HG03354 (cell line): Measurements from ENCODE around the gene COPS2.
"Not testable (repeated sequence)": the region's sequence is repeated elsewhere in the genome, so short reads cannot be mapped to it uniquely, and the experiment has no call there.

Experiments used
- ATAC-seq: cut with Tn5 transposase; IDR thresholded peaks from one replicate; pipeline ENCODE4 v1.9.1; 2021; ENCODE audit warnings: mild to moderate bottlenecking; ENCODE audit not compliant: unreplicated experiment, poor library complexity, severe bottlenecking

The COPS2 gene

GRCh38 chr15:49155110-49155833, at the start of gene COPS2:
TSS of gene COPS2 (minus strand) at chr15:49155599. CDS start at chr15:49155578, 21 bp downstream.
- peak; percentile 93 for ATAC-seq

DNA sequence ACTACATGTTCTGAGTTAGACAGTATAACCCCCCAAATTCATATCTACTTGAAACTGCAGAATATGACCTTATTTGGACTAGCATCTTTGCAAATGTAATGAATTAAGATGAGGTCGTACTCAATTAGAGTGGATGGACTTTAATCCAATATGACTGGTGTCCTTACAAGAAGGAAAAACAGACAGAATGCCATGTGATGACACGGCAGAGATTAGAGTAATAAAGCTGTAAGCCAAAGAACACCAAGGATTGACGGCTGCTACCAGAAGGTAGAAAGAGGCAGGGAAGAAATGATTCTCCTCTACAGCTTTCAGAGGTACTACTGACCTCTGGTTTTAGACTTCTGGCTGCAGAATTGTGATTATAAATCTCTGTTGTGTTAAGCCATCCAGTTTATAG, 44.9 kb upstream of the COPS2 start:
- ATAC-seq = no peak

DNA sequence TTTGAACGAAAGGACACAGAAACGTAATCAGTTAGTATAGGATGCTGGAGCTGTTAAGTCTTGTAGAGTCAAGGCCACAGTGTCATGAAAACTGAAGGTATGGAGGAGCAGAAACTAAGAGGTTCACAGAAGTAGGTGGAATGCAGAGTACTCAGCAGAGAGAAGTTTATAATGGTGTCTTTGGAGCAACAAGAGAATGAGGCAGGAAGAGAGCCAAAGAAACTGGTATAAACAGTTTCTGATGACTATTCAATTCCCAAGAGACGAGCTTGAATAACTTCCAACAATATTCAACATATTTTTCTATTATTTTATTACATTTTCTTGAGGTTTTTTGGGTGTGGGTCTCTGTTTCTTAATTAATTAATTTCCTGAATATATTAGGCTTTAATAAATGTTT, 44.3 kb upstream of the COPS2 start:
- ATAC-seq = no peak

- ATAC-seq = no peak
These were observed 41.5 kb upstream of the COPS2 start for GRCh38 chr15:49196856-49197255.

DNA sequence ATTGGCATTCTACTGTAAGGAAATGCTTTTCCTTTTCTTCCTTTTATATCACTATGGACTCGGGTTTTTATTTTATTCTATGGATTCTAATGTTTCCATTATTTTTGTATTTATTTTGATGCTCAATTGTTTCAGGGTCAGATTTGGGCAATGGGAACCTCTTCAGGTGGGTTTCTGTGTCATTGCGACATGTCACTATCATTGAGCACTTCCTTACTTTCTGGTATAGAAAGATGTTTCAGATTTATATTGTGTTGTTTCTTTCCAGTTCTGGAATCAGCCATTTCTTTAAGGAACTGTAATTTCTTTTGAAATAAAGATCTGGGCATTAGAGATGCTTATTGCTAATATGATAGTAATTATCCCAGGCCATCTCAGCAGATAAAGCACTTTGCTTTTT, 36.5 kb upstream of the COPS2 start:
- no peak for ATAC-seq

DNA sequence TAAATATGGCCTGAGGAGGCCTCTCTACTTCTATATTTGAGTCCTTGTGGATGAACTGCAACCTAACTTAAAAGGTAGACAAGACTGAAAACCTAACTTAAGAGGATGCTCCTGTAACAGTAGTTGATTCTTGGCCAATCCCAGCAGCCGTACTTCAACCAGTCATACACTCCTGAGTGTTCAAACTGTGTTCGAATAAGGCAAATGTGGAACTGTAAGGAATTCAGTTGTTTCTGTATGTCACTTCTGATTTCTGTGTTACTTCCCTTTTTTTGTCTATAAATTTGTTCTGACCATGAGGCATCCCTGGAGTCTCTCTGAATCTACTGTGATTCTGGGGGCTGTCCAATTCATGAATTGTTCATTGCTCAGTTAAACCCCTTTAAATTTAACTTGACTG, 35.2 kb upstream of the COPS2 start:
- ATAC-seq = no peak

DNA sequence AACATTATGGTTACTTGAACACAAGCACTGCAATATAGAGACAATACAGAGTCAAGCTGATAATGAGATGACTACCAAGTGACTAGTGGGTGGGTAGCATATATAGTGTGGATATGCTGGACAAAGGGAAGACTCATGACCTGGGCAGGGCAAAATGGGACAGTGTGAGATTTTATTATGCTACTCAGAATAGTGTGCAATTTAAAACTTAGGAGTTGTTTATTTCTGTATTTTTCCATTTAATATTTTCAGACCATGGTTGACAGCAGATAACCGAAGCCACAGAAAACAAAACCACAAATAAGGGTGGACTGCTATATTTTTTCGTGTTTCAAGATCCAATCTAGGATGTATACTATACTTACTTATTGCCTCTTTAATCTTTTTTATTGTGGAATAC, 34.2 kb upstream of the COPS2 start:
- no peak for ATAC-seq

GRCh38 chr15:49188933-49189332, 33.5 kb upstream of the COPS2 start:
- no peak for ATAC-seq

GRCh38 chr15:49187549-49188245, 32.3 kb upstream of the COPS2 start:
- no peak for ATAC-seq

GRCh38 chr15:49185473-49185872, 30.1 kb upstream of the COPS2 start:
- peak; percentile 93 for ATAC-seq

- ATAC-seq = not testable (repeated sequence)
These were observed 28.3 kb upstream of the COPS2 start for GRCh38 chr15:49183741-49184140.

DNA sequence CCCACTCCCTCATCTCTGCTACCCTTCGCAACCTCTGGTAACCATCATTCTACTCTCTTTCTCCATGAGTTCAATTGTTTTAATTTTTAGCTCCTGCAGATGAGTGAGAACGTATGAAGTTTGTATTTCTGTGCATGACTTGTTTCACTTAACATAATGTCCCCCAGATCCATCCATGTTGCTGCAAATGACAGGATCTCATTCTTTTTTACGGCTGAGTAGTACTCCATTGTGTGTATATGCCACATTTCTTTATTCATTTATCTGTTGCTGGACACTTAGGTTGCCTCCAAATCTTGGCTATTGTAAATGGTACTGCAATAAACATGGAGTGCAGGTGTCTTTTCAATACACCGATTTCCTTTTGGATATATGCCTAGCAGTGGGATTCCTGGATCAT, 26.7 kb upstream of the COPS2 start:
- ATAC-seq = no peak

- no peak for ATAC-seq
These were observed 24.2 kb upstream of the COPS2 start for GRCh38 chr15:49179433-49180190.

GRCh38 chr15:49178497-49178896, 23.1 kb upstream of the COPS2 start:
- no peak for ATAC-seq

DNA sequence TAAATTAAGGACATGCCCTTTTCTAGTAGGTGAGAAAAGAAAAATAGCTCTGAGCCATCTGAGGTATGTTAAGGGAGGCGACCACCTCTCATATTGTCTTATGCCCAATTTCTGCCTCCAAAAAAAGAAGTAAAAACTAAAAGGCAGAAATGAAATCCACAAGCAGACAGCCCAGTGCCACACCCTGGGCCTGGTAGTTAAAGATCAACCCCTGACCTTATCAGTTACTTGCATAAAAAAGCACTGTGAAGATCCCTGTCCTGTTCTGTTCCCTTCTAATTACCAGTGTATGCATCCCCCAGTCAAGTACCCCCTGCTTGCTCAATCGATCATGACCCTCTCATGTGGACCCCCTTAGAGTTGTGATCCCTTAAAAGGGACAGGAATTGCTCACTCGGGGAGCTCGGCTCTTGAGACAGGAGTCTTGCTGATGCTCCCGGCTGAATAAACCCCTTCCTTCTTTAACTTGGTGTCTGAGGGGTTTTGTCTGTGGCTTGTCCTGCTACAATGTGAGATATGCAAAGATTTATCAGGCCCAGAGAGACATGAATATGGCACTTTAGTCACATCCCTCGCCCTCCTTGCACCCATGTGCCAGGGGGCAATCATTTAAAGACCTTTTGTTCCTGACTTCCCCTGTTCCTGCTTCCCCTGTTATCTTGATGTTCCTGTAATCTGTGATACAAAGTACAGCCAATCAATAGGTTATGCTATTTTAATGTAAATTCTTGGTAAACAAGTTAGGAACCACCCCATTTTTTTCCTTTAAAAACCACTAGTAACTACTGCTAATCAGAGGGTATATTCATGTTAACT, 20.4 kb upstream of the COPS2 start:
- ATAC-seq = not testable (repeated sequence)

DNA sequence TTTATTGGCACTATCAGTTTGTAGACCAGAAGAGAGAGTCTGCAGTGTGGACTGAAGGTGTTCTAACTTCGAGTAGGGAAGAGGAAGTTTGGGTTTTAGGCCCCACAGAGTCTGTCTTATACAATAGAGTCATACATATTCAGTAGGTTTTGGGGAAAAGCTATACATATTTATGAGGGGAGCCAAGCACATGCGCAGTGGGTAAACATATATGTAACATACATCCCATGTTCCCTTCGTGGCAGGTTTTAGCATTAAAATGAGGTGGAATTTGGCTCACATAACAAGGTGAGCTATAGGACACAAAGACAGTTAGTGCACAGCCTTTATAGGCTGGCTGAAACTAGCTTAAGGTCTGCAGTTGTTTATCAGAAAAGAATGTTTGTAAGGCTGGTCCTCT, 19.5 kb upstream of the COPS2 start:
- ATAC-seq = no peak

GRCh38 chr15:49171790-49172189, 16.4 kb upstream of the COPS2 start:
- ATAC-seq = no peak

DNA sequence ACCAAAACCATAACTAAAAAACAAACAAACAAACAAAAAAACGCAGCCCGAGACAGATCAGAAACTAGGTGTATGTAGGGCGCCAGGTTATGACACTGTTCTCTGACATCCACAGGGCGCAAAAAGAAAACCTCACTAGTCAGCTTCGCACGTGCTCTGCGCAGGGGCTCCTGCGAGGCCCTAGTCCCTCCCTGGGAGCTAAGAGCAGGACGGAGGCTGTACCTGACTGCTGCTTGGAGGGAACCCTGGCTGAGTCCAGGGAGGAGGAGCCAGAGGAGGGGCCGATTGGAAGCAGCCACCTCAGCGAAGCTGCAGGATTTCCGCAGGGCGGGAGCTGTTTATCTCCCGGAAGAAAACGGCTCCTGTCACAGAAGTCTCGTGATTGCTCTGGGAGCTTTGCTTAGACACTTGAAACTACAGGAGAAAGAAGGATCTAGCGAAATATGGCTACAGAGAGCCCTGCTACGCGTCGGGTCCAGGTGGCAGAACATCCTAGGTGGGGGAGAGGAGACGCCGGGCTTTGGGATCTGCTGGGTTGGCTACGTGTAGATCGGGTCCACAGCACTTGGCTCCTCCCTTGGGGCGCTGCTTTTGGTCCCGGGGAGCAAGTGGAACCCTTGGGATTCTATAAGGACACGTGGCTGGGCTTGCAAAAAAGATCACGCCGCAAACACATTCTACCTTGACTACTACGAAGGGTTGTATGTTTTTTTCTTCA, 14.6 kb upstream of the COPS2 start, which contains the start of gene GALK2:
Gene GALK2, plus strand, starts transcription at position 368 of the 718 bp plus-strand sequence. Its CDS starts 76 bp downstream, at position 444.
- peak; percentile 92 for ATAC-seq

- ATAC-seq = no peak
These were observed 12.6 kb upstream of the COPS2 start for GRCh38 chr15:49168016-49168415.
